Activated T-cell treated with anti-CD3 and anti-CD28 coated beads, Interleukin-2, amount 50 U/mL, for 48 hours (primary cell): ENCODE measurements around the gene CT55.
"Not testable (repeated sequence)": the region's sequence is repeated elsewhere in the genome, so short reads cannot be mapped to it uniquely, and the experiment has no call there.

Experiments used
- DNase-seq, 2 experiments: peaks; one replicate each; pipeline ENCODE4 v3.0.0-alpha.2; 2020

CT55 gene

DNA sequence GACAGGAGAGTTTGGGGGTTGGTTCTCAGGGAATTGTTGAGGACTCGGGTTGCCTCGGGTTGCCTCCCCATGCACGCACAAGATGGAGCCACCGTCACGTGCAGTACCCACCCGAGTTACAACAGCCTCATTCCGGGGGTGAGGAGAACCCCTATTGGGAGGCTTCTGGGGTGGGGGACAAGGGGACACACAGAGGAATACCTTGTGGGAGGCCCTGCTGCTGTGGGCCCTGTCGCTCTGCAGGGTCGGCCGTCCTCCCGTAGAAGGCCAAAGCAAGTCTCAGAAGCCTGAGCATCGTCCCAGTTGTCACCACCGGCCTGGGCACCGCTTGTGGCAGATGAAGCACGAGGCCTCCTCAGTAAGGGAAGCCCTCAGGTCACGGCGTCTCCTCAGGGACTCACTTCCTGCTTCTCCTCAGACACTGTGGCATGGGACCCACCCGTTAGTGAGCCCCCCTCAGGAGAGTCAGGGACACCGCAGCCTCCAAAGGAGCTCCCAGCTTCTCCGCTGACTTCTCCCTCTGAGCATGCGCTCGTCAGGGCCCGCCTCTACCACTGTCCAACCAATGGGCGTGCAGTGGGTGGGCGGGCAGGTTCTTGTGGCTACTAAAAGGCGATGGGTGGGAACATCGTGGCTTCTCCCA, at the start of gene CT55:
CT55 (minus strand) TSS at position 522 of the 643 bp plus-strand sequence; CDS start at position 295, 227 bp downstream.
- DNase-seq: no peak

DNA sequence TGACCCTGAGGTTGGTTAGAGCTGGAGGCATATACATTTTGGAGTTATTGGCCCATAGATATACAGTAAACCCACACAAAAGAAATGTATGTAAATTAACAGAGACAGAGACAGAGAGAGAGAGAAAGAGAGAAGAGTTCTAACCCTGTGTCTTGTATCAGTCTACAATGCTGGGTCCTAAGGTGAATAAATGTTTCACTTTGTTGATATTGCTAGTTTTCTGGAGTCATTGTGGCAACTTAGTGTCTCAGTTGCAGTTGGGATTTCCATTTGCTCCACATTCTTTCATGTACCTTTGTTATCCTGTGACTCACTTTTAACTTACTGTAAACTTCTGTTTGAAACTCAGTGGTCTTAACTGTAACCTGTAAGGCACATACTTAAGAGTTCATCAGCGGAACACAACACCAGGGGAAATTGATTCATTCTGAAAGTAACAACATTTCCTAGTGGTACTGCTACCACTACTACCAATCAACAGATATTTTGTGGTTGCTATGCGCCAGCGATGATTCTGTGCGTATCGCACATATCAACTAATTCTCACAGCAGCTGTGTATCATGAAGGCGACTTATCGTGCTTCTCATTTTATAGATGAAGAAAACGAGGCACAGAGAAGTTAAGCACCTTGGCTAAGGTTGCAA, 42.1 kb upstream of the CT55 start:
- peak; percentile 51 to 64 for DNase-seq

GRCh38 chrX:135206427-135206826, 35.2 kb upstream of the CT55 start:
- DNase-seq: peak; percentile 48 to 58

DNA sequence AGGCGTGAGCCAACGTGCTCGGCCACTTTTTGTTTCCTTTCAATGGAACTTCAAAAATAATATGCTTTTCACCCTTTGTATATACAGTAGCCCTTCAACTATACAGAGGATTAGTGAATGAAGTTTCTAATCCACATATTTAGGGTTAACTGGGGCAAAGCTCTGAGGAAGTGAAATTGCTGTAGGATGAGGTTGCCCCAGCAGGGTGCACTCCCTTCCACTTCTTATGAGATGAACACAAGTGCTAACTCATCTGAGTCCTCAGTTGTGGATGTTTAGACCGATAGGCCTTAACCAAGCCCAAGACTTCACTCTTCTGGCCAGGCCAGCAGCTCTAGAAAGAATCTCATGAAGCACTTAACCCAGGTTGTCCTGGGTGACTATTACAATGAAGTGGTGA, 29.1 kb upstream of the CT55 start:
- no peak for DNase-seq

DNA sequence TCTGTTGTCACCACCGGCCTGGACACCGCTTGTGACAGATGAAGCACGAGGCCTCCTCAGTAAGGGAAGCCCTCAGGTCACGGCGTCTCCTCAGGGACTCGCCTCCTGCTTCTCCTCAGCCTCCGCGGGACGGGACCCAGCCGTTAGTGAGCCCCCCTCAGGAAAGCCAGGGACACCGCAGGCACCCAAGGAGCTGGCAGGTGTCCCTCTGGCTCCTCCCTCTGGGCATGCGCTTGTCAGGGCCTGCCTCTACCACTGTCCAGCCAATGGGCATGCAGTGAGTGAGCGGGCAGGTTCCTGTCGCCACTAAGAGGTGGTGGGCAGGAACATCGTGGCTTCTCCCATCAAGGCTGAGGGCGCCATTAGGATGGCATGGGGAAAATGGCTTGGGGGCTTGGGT, 23.5 kb upstream of the CT55 start:
- DNase-seq: no peak

GRCh38 chrX:135193740-135194139, 22.5 kb upstream of the CT55 start:
- no peak for DNase-seq

DNA sequence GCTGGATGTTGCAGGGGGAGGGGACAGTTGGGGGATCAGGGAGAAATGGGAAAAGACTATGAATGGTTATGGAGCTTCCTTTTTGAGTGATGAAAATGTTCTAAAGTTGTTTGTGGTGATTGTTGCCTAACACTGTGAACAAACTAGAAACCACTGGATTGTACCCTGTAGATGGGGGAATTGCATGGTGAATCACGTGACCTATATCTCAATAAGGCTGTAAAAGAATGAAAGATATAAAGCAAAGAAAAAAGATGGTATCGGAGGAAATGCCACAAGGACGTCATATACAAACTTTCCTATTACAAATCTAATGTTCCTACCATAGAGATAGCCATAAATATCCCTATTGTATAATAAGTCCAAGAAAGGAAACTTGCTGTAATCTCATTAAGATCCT, 20.6 kb upstream of the CT55 start:
- no peak for DNase-seq

DNA sequence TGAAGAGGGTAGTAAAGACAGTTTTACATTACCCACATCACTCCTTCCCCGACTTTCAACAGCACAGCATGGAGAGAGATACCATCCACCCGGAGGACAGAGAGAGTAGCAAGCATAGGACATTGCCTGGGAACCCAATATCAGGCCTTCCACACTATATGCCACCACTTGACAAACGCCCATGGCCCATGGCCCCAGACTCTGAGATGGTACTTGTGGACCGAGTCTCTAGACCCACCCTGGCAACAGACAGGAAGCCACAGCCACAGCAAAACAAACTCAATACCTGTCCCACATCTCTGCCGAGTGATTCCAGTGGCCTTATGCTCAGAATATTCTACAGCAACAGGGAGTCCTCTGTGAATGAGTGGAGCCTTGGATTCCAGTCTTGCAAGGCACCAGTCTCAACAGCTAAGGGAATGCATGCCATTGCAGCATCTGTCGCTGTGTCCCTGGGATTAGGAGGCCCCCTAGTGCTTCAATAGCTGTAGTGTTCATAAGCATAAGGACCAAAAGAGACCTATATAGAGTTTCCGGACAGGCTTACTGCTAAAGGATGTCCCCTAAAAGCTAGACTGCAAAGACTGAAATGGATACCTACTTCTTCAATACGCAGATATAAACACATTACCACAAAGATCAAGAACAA, 14.7 kb upstream of the CT55 start:
- peak in 1 of 2 experiments; percentile 34 for DNase-seq

DNA sequence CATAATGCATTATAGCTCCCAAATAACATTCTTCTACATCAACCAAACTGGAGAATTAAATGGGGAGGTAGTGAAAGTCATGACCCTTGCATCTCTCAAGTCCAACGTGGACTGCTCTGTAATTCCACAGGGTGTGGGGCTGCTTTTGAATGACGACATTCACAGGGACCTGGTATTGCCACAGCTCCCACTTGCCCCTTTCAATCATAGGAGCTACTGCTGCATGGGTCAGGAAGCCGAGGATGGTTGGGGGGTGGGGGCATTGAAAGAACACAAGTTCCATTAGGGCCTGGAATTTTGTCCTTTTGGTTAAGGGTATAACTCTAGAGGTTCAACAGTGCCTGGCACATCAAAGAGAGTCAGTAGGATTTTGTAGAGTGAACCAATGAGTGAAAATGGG, 7.4 kb upstream of the CT55 start:
- no peak for DNase-seq

- DNase-seq: no peak
Measured at GRCh38 chrX:135170468-135170867, 730 bp downstream of the CT55 start.

GRCh38 chrX:135169534-135169933, 1.7 kb downstream of the CT55 start:
- not testable (repeated sequence) for DNase-seq

GRCh38 chrX:135168486-135168885, 2.7 kb downstream of the CT55 start:
- DNase-seq: no peak

DNA sequence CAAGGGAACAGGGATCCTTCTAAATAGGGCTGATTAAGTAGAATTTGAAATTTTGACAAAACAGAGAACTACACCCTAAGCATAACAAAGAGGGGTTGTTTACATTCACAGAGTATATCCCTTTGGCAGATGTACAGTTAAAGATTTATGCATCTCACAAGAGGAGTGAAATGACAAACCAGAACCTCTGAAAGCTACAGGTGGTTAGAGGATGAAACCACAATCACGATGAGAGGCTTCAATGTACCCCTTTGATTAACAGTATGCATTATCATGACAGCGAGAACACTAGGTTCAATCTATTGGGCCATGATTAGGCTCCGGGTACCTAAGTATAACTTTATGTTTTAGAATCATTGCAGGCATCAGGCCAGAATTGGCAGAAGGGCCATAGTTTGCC, 16.5 kb downstream of the CT55 start:
- not testable (repeated sequence) for DNase-seq

DNA sequence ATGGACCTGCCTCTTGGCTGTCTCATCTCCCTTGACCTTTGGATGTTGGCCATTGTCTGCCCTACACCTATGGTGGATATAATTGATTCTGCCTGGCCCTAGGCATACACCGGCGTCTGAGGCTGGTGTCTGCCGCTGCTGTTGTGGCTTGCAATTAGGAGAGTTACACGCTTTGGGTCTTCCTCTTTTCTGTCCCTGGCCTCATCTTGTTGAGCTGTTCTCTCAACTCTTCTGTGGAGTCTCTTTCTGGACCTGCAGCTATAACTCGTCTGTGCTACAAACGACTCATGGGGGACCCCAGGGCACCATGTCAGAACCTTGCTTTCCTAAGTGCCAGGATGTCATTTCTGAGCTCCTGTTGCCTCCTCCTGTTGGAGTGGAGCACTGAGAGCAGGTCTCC, 45.1 kb downstream of the CT55 start:
- DNase-seq: not testable (repeated sequence)

- not testable (repeated sequence) for DNase-seq
Measured at GRCh38 chrX:135120056-135120576, 51.1 kb downstream of the CT55 start, which contains the start of gene ETDB. ETDB (minus strand) TSS chrX:135120526; CDS start chrX:135119261, 1,265 bp downstream.

- not testable (repeated sequence) for DNase-seq
Measured at GRCh38 chrX:135116064-135116463, 55.1 kb downstream of the CT55 start.

DNA sequence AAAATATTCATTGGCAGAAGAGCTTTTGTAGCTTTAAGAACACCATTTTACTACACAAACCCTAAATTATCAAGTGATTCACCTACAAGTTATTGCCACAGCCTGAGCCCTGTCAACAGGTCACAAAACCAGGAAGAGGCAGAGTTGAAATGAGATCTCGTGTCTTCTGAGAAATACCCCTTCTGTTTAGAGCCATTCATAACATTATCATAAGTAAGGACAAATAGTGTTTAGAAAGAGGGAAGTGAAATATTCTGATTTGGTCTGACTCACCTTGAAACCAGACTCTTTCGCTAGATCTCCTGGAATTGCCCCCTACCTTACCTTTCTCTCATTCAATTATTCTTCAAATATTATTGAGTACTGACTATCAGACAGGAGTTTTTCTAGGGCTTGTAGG, 56.8 kb downstream of the CT55 start:
- no peak for DNase-seq

DNA sequence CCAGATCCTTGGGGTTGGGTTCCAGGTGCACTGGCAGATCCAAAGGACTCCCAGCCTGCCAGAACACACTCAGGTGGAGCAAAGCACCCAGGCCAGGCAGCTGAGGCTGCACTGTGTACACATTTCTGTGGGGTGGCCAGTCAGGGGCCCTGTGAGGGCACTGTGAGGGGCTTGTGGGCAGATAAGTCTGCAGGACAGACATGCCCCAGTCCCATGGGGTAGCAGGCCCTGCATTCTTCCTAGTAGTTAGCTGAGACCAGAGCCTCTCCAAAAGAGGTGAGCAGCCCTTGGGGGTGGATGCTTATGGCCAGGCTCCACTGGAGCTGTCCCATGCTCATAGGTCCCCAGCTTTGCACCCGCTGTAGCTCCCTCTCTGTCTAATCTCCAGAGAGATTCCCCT, 58.5 kb downstream of the CT55 start:
- no peak for DNase-seq

GRCh38 chrX:135112096-135112729, 59.0 kb downstream of the CT55 start:
- DNase-seq: peak; percentile 43 to 58

DNA sequence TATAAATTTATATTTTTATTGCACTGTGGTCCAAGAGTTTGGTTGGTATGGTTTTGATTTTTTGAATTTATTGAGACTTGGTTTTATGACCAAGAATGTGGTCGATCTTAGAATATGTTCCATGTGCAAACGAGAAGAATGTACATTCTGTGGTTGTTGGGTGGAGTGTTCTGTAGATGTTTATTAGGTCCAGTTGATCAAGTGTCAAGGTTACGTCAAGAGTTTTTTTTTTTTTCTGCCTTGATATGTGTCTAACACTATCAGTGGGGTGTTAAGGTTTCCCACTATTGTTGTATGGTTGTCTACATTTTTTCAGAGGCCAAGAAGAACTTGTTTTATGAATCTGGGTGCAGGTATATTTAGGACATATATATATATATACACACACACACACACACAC, 61.6 kb downstream of the CT55 start:
- DNase-seq: no peak
